ENCODE results near the gene FICD.

FICD gene

GRCh38 chr12:108559007-108559655 is 44.1 kb downstream of the FICD start:
- TF ChIP-seq, protein P1, sequence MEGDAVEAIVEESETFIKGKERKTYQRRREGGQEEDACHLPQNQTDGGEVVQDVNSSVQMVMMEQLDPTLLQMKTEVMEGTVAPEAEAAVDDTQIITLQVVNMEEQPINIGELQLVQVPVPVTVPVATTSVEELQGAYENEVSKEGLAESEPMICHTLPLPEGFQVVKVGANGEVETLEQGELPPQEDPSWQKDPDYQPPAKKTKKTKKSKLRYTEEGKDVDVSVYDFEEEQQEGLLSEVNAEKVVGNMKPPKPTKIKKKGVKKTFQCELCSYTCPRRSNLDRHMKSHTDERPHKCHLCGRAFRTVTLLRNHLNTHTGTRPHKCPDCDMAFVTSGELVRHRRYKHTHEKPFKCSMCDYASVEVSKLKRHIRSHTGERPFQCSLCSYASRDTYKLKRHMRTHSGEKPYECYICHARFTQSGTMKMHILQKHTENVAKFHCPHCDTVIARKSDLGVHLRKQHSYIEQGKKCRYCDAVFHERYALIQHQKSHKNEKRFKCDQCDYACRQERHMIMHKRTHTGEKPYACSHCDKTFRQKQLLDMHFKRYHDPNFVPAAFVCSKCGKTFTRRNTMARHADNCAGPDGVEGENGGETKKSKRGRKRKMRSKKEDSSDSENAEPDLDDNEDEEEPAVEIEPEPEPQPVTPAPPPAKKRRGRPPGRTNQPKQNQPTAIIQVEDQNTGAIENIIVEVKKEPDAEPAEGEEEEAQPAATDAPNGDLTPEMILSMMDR (IDR thresholded peaks at IDR 0.05; ENCODE audit: borderline replicate concordance, insufficient read depth, low read depth, low read length), result no peak
- no peak overlapping the region for H3K4me3 ChIP-seq (ENCODE audit: low read depth, low read length)

DNA sequence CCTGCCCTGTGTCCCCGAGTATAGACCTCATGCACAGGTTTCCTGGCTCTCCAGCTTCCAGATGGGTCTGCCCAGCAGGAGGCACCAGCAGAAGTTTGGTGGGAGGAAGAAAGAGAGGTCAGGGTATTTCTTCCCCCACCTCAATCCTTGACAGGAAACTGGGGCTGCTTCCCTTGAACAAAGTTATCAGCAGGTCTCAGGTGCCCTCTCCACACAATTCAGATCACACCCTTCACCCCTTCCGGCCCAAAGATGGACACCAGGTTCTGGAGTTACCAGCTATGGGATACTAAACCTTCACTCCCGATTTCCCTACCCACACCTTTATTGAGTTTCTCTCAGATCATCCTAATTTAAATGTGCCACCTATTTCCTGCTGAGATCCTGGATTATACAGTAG is 44.7 kb downstream of the FICD start:
- TF ChIP-seq, protein P1 (IDR thresholded peaks at IDR 0.05; ENCODE audit: borderline replicate concordance, insufficient read depth, low read depth, low read length), result no peak
- H3K4me3 ChIP-seq (ENCODE audit: low read depth, low read length), result peak overlapping the region; percentile 75

GRCh38 chr12:108560321-108560721 is 45.2 kb downstream of the FICD start:
- TF ChIP-seq, protein P1 (IDR thresholded peaks at IDR 0.05; ENCODE audit: borderline replicate concordance, insufficient read depth, low read depth, low read length), result no peak
- peak overlapping the region; percentile 75 for H3K4me3 ChIP-seq (ENCODE audit: low read depth, low read length)

GRCh38 chr12:108560752-108561719 is 46.0 kb downstream of the FICD start, which contains the start of gene SART3:
Gene SART3 (minus strand): TSS chr12:108561173. CDS start chr12:108561154, 19 bp downstream.
- TF ChIP-seq, protein P1 (IDR thresholded peaks at IDR 0.05; ENCODE audit: borderline replicate concordance, insufficient read depth, low read depth, low read length), result no peak
- peak within 1 kb of the TSS; percentile 75 for H3K4me3 ChIP-seq (ENCODE audit: low read depth, low read length)

- TF ChIP-seq, protein P1 (IDR thresholded peaks at IDR 0.05; ENCODE audit: borderline replicate concordance, insufficient read depth, low read depth, low read length), result no peak
- H3K4me3 ChIP-seq (ENCODE audit: low read depth, low read length), result peak overlapping the region; percentile 75
Measured at GRCh38 chr12:108561852-108562347, 46.8 kb downstream of the FICD start.

DNA sequence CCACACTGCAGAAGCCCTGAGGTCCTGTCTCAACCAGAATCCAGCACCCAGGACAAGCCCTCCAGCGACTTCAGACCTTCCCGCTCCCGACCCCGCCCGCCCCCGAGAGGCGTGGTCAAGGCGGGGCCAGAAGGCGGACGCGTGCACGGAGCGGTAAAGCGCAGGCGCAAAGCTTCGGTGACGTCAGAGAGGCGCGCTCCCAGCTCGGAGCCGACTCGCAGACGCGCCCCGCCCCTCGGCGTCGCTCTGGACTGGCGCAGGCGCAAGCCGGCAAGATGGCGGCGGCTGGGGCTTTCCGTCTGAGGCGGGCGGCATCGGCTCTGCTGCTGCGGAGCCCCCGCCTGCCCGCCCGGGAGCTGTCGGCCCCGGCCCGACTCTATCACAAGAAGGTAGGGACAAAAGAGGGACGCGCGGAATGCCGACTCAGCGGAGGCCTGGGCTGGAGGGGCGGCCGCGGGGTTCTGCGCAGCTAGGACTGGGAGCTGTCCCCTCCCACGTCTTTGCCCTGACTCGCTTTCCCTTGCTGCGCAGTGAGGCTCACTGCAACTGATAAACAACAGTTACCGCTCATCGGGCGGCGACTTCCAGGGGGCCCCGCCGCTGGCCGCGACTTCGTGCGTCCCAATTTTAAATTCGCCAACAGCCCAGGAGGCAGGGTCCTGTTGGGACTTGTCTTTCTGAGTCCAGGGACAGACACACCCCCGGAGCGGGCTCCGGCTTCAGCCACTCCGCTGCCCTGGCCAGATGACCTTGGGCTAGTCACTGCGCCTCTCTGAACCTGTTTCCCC is 47.5 kb downstream of the FICD start, which contains the start of gene ISCU:
Gene ISCU, plus strand, starts transcription at position 249 of the 788 bp plus-strand sequence. Its CDS starts 27 bp downstream, at position 276.
- peak within 1 kb of the TSS; percentile 75 for H3K4me3 ChIP-seq (ENCODE audit: low read depth, low read length)
- TF ChIP-seq, protein P1 (IDR thresholded peaks at IDR 0.05; ENCODE audit: borderline replicate concordance, insufficient read depth, low read depth, low read length), result no peak

Data from GM12875 (cell line).